ENCODE results near the gene ATXN7L3.

Gene ATXN7L3

GRCh38 chr17:44177640-44178039 is 22.0 kb downstream of the ATXN7L3 start:
- no peak for DNase-seq
- H3K4me3 ChIP-seq (ENCODE audit: low read depth, low read length), result no peak overlapping the region

GRCh38 chr17:44176671-44177501 is 22.8 kb downstream of the ATXN7L3 start:
- peak overlapping the region; percentile 52 for H4K91ac ChIP-seq (ENCODE audit: low read depth, low read length)
- peak overlapping the region; percentile 12 for H3K27ac ChIP-seq (ENCODE audit: low read depth, low read length)
- H2BK12ac ChIP-seq (ENCODE audit: low read length), result no peak overlapping the region
- WGBS (ENCODE audit: extremely low coverage, insufficient coverage, insufficient read length), result no CpG with 5 or more reads among the region's 54 CpGs
- H3K79me1 ChIP-seq (ENCODE audit: low read length), result no peaks in the 10 kb centered on the region
- no peak overlapping the region for H3K4me3 ChIP-seq (ENCODE audit: low read depth, low read length)
- no peak overlapping the region for H2BK120ac ChIP-seq (ENCODE audit: insufficient read depth, low read length, poor library complexity)
- H3K4me1 ChIP-seq (ENCODE audit: control insufficient read depth in 1 of 2, insufficient read depth in 2 of 2, low read length in 2 of 2), result peaks cover 0 to 1% of the 10 kb centered on the region in 2 experiments
- H3K18ac ChIP-seq (ENCODE audit: low read length), result no peak overlapping the region
- no peak overlapping the region for H4K12ac ChIP-seq (ENCODE audit: low read depth, low read length)
- no peak for DNase-seq
- no peak overlapping the region for H2AFZ ChIP-seq (ENCODE audit: insufficient read depth, low read length, poor library complexity)
- peaks cover 32 to 33% of the 10 kb centered on the region in 2 experiments for H3K36me3 ChIP-seq (ENCODE audit: control insufficient read depth in 1 of 2, insufficient read depth in 2 of 2, low read length in 2 of 2)
- H3K27me3 ChIP-seq (ENCODE audit: insufficient read depth, low read length), result no peaks in the 10 kb centered on the region
- H3K79me2 ChIP-seq (ENCODE audit: control insufficient read depth, insufficient read depth, low read length, poor library complexity), result no peaks in the 10 kb centered on the region
- no peak overlapping the region for H2AK5ac ChIP-seq (ENCODE audit: low read length)
- no peak overlapping the region for H4K8ac ChIP-seq (ENCODE audit: low read depth, low read length)
- H3K4me2 ChIP-seq (ENCODE audit: low read length), result no peak overlapping the region
- no peak overlapping the region for H3K9ac ChIP-seq (ENCODE audit: low read length)
- H3K9me3 ChIP-seq (ENCODE audit: insufficient read depth, low read depth, low read length), result no peaks in the 10 kb centered on the region
- H3K4ac ChIP-seq (ENCODE audit: low read depth, low read length), result no peak overlapping the region
- no peak overlapping the region for H3K23ac ChIP-seq (ENCODE audit: low read length)
- H3K14ac ChIP-seq (ENCODE audit: low read length), result no peak overlapping the region
- no peak overlapping the region for H2BK5ac ChIP-seq (ENCODE audit: low read depth, low read length, poor library complexity)

More at GRCh38 chr17:44177640-44178039, 22.0 kb downstream of the ATXN7L3 start:
- H3K14ac ChIP-seq (ENCODE audit: low read length), result no peak overlapping the region
- no peak overlapping the region for H4K12ac ChIP-seq (ENCODE audit: low read depth, low read length)
- H3K36me3 ChIP-seq (ENCODE audit: control insufficient read depth in 1 of 2, insufficient read depth in 2 of 2, low read length in 2 of 2), result peaks cover 38 to 41% of the 10 kb centered on the region in 2 experiments
- no peak overlapping the region for H2AFZ ChIP-seq (ENCODE audit: insufficient read depth, low read length, poor library complexity)
- WGBS (ENCODE audit: extremely low coverage, insufficient coverage, insufficient read length), result no CpG with 5 or more reads among the region's 4 CpGs
- no peak overlapping the region for H3K4ac ChIP-seq (ENCODE audit: low read depth, low read length)
- H3K4me1 ChIP-seq (ENCODE audit: control insufficient read depth in 1 of 2, insufficient read depth in 2 of 2, low read length in 2 of 2), result peaks cover 0 to 1% of the 10 kb centered on the region in 2 experiments
- no peak overlapping the region for H3K4me2 ChIP-seq (ENCODE audit: low read length)
- H3K23ac ChIP-seq (ENCODE audit: low read length), result no peak overlapping the region
- H2AK5ac ChIP-seq (ENCODE audit: low read length), result no peak overlapping the region
- no peak overlapping the region for H3K18ac ChIP-seq (ENCODE audit: low read length)
- H3K79me2 ChIP-seq (ENCODE audit: control insufficient read depth, insufficient read depth, low read length, poor library complexity), result no peaks in the 10 kb centered on the region
- H3K9me3 ChIP-seq (ENCODE audit: insufficient read depth, low read depth, low read length), result no peaks in the 10 kb centered on the region
- no peak overlapping the region for H3K27ac ChIP-seq (ENCODE audit: low read depth, low read length)
- H2BK5ac ChIP-seq (ENCODE audit: low read depth, low read length, poor library complexity), result no peak overlapping the region
- no peak overlapping the region for H2BK120ac ChIP-seq (ENCODE audit: insufficient read depth, low read length, poor library complexity)
- no peak overlapping the region for H2BK12ac ChIP-seq (ENCODE audit: low read length)
- no peak overlapping the region for H4K91ac ChIP-seq (ENCODE audit: low read depth, low read length)
- no peak overlapping the region for H4K8ac ChIP-seq (ENCODE audit: low read depth, low read length)
- H3K79me1 ChIP-seq (ENCODE audit: low read length), result no peaks in the 10 kb centered on the region
- H3K9ac ChIP-seq (ENCODE audit: low read length), result no peak overlapping the region
- H3K27me3 ChIP-seq (ENCODE audit: insufficient read depth, low read length), result no peaks in the 10 kb centered on the region

- peaks cover 28 to 30% of the 10 kb centered on the region in 2 experiments for H3K36me3 ChIP-seq (ENCODE audit: control insufficient read depth in 1 of 2, insufficient read depth in 2 of 2, low read length in 2 of 2)
- no peak overlapping the region for H4K91ac ChIP-seq (ENCODE audit: low read depth, low read length)
- H3K27me3 ChIP-seq (ENCODE audit: insufficient read depth, low read length), result no peaks in the 10 kb centered on the region
- H4K8ac ChIP-seq (ENCODE audit: low read depth, low read length), result no peak overlapping the region
- no peak overlapping the region for H3K23ac ChIP-seq (ENCODE audit: low read length)
- no peak overlapping the region for H3K14ac ChIP-seq (ENCODE audit: low read length)
- no peak overlapping the region for H2BK120ac ChIP-seq (ENCODE audit: insufficient read depth, low read length, poor library complexity)
- H3K4me3 ChIP-seq (ENCODE audit: low read depth, low read length), result no peak overlapping the region
- H3K79me1 ChIP-seq (ENCODE audit: low read length), result no peaks in the 10 kb centered on the region
- H3K79me2 ChIP-seq (ENCODE audit: control insufficient read depth, insufficient read depth, low read length, poor library complexity), result no peaks in the 10 kb centered on the region
- no peak overlapping the region for H3K9ac ChIP-seq (ENCODE audit: low read length)
- no peak overlapping the region for H3K18ac ChIP-seq (ENCODE audit: low read length)
- H3K4me2 ChIP-seq (ENCODE audit: low read length), result no peak overlapping the region
- H2BK12ac ChIP-seq (ENCODE audit: low read length), result no peak overlapping the region
- no peak overlapping the region for H4K12ac ChIP-seq (ENCODE audit: low read depth, low read length)
- peak overlapping the region; percentile 26 for H3K27ac ChIP-seq (ENCODE audit: low read depth, low read length)
- H3K4ac ChIP-seq (ENCODE audit: low read depth, low read length), result no peak overlapping the region
- no peak overlapping the region for H2AK5ac ChIP-seq (ENCODE audit: low read length)
- no peak for DNase-seq
- H3K4me1 ChIP-seq (ENCODE audit: control insufficient read depth in 1 of 2, insufficient read depth in 2 of 2, low read length in 2 of 2), result peaks cover 0 to 1% of the 10 kb centered on the region in 2 experiments
- WGBS (ENCODE audit: extremely low coverage, insufficient coverage, insufficient read length), result no CpG with 5 or more reads among the region's 1 CpG
- no peak overlapping the region for H2AFZ ChIP-seq (ENCODE audit: insufficient read depth, low read length, poor library complexity)
- H3K9me3 ChIP-seq (ENCODE audit: insufficient read depth, low read depth, low read length), result no peaks in the 10 kb centered on the region
- no peak overlapping the region for H2BK5ac ChIP-seq (ENCODE audit: low read depth, low read length, poor library complexity)
These were observed 23.4 kb downstream of the ATXN7L3 start for GRCh38 chr17:44176257-44176656.

GRCh38 chr17:44174427-44174826 is 25.3 kb downstream of the ATXN7L3 start:
- Histone ChIP-seq H2BK5ac (ENCODE audit: low read depth, low read length, poor library complexity) (no peak overlapping the region), H3K18ac (ENCODE audit: low read length) (no peak overlapping the region), H3K9ac (ENCODE audit: low read length) (no peak overlapping the region), H3K4me3 (ENCODE audit: low read depth, low read length) (no peak overlapping the region), H2BK12ac (ENCODE audit: low read length) (no peak overlapping the region), H3K14ac (ENCODE audit: low read length) (no peak overlapping the region), H3K4ac (ENCODE audit: low read depth, low read length) (no peak overlapping the region), H2AFZ (ENCODE audit: insufficient read depth, low read length, poor library complexity) (no peak overlapping the region), H3K27ac (ENCODE audit: low read depth, low read length) (no peak overlapping the region), H2BK120ac (ENCODE audit: insufficient read depth, low read length, poor library complexity) (no peak overlapping the region), H3K27me3 (ENCODE audit: insufficient read depth, low read length) (no peaks in the 10 kb centered on the region), H3K79me2 (ENCODE audit: control insufficient read depth, insufficient read depth, low read length, poor library complexity) (no peaks in the 10 kb centered on the region), H3K79me1 (ENCODE audit: low read length) (no peaks in the 10 kb centered on the region), H3K4me2 (ENCODE audit: low read length) (no peak overlapping the region), H4K8ac (ENCODE audit: low read depth, low read length) (no peak overlapping the region), H3K23ac (ENCODE audit: low read length) (no peak overlapping the region), H3K4me1 (ENCODE audit: control insufficient read depth in 1 of 2, insufficient read depth in 2 of 2, low read length in 2 of 2) (peaks cover 0 to 7% of the 10 kb centered on the region in 2 experiments), H4K12ac (ENCODE audit: low read depth, low read length) (no peak overlapping the region), H3K36me3 (ENCODE audit: control insufficient read depth in 1 of 2, insufficient read depth in 2 of 2, low read length in 2 of 2) (peaks cover 28 to 30% of the 10 kb centered on the region in 2 experiments), H3K9me3 (ENCODE audit: insufficient read depth, low read depth, low read length) (no peaks in the 10 kb centered on the region), H2AK5ac (ENCODE audit: low read length) (no peak overlapping the region), H4K91ac (ENCODE audit: low read depth, low read length) (no peak overlapping the region)
- no CpG with 5 or more reads among the region's 2 CpGs for WGBS (ENCODE audit: extremely low coverage, insufficient coverage, insufficient read length)
- DNase-seq, result no peak
